BLaER1 treated with 17β-estradiol and CSF1 and Interleukin-3, amounts not matched to agents 10 nM and 100 nM (cell line): ENCODE measurements around the gene ASS1.
A peak's percentile ranks its signal among the peaks of the same experiment; 100 is the strongest.
"Not testable (repeated sequence)": the region's sequence is repeated elsewhere in the genome, so short reads cannot be mapped to it uniquely, and the experiment has no call there.

Experiments used
- H3K27ac ChIP-seq, 11 experiments: shearing (Covaris generic); formaldehyde crosslinking; 2 replicates each; pipeline ENCODE4 v1.8.1; 2022
- H3K27me3 ChIP-seq, 11 experiments: shearing (Covaris generic); formaldehyde crosslinking; 2 replicates each; pipeline ENCODE4 v1.8.1; 2022
- H3K36me3 ChIP-seq, 11 experiments: shearing (Covaris generic); formaldehyde crosslinking; 2 replicates each; pipeline ENCODE4 v1.8.1; 2022
- H3K4me1 ChIP-seq, 10 experiments: shearing (Covaris generic); formaldehyde crosslinking; 2 replicates each; pipeline ENCODE4 v1.8.1; 2022
- H3K4me2 ChIP-seq, 11 experiments: shearing (Covaris generic); formaldehyde crosslinking; 2 replicates each; pipeline ENCODE4 v1.8.1; 2022
- H3K4me3 ChIP-seq, 10 experiments: shearing (Covaris generic); formaldehyde crosslinking; 2 replicates each; pipeline ENCODE4 v1.8.1; 2022
- H3K9ac ChIP-seq, 11 experiments: shearing (Covaris generic); formaldehyde crosslinking; 2 replicates each; pipeline ENCODE4 v1.8.1; 2022
- H3K9me3 ChIP-seq, 11 experiments: shearing (Covaris generic); formaldehyde crosslinking; replicated peaks in 1 of 11; 2 replicates each; pipeline ENCODE4 v1.8.1; 2022
- H4K20me1 ChIP-seq, 11 experiments: shearing (Covaris generic); formaldehyde crosslinking; 2 replicates each; pipeline ENCODE4 v1.8.1; 2022
- Cebpa-rat ChIP-seq, 11 experiments: shearing (Covaris generic); IDR thresholded peaks; 2 replicates each; pipeline ENCODE4 v1.8.1; 2022

Gene ASS1

DNA sequence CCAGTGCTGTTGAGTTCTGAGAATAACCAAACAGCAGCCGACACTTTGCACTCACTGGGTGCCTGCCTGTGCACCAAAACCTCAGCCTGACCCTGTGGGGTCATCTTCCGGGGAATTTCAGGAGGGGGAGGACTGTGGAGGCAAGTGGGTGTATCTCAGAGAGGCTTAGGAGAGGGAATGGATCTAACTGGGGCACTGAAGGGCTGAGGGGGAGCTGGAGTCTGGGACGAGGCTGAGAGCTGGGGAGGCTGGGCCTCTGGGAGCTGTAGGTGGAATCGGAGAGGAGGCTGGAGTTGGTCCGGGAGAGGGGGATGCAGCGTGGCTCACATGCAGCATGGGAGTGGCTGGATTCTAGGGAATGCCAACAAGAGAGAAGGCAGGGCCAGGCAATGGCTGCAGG lies 14.9 kb upstream of the ASS1 start:
- Histone ChIP-seq H3K27me3 (peaks cover 0 to 22% (median 9%) of the 10 kb centered on the region in 11 experiments; a peak in 12 of 22 replicates), H3K4me2 (no peak overlapping the region)

DNA sequence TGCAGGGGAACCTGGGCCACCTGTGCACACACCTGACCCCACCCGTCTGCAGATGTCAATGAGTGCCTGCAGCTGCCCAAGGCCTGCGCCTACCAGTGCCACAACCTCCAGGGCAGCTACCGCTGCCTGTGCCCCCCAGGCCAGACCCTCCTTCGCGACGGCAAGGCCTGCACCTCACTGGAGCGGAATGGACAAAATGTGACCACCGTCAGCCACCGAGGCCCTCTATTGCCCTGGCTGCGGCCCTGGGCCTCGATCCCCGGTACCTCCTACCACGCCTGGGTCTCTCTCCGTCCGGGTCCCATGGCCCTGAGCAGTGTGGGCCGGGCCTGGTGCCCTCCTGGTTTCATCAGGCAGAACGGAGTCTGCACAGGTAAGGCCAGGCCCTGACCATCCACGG lies 14.5 kb upstream of the ASS1 start:
- no peak overlapping the region for H3K4me2 ChIP-seq
- TF ChIP-seq Cebpa-rat (IDR thresholded peaks at IDR 0.05): no peak
- H3K4me3 ChIP-seq: no peak overlapping the region
- H4K20me1 ChIP-seq: no peaks in the 10 kb centered on the region
- no peaks in the 10 kb centered on the region for H3K36me3 ChIP-seq
- no peak overlapping the region for H3K9ac ChIP-seq
- peaks cover 29 to 51% (median 39%) of the 10 kb centered on the region in 10 experiments for H3K4me1 ChIP-seq
- no peak overlapping the region for H3K27ac ChIP-seq
- peaks cover 11 to 22% (median 18%) of the 10 kb centered on the region in 11 experiments; a peak in 21 of 22 replicates for H3K9me3 ChIP-seq
- H3K27me3 ChIP-seq: peaks cover 0 to 22% (median 9%) of the 10 kb centered on the region in 11 experiments; a peak in 12 of 22 replicates

More for the DNA sequence above, 14.9 kb upstream of the ASS1 start:
- H3K9me3 ChIP-seq: peaks cover 11 to 22% (median 18%) of the 10 kb centered on the region in 11 experiments; a peak in 21 of 22 replicates
- H3K4me1 ChIP-seq: peaks cover 33 to 51% (median 41%) of the 10 kb centered on the region in 10 experiments
- no peak overlapping the region for H3K4me3 ChIP-seq
- H3K27ac ChIP-seq: no peak overlapping the region
- H4K20me1 ChIP-seq: no peaks in the 10 kb centered on the region
- H3K9ac ChIP-seq: no peak overlapping the region
- no peaks in the 10 kb centered on the region for H3K36me3 ChIP-seq
- TF ChIP-seq Cebpa-rat (IDR thresholded peaks at IDR 0.05): no peak

DNA sequence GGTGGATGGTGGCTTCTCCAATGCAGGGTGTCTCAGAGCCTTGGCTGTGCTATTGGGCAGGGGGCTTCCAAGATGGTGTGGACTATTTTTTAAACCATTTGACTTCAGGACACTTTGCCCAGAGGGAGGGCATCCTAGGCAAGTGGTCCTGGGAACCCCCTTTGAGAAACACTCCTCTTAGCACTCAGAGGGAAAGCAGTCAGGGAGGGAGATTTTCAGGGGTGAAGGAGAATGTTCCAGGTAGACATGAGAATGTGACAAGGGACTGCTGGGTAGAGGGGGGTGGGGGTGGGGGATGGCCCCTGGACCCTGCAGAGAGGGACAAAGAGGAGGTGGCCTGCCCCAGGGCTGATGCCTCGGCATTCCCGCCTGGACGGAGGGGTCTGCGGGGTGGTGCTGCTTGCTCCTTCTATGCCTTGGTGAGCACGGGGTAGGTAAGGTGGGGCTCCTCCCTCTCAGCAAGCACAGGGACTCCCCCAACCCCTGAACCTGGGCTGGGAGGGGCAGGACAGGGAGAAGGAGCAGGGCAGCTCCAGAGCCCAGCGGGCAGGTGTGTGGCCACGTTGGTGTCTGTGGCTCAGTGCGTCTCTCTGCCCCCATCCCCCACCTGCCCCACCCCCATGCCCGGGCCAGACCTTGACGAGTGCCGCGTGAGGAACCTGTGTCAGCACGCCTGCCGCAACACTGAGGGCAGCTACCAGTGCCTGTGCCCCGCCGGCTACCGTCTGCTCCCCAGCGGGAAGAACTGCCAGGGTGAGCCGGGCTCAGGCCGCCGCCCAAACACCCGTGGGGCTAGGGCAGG lies 13.8 kb upstream of the ASS1 start:
- H3K27me3 ChIP-seq: peaks cover 0 to 22% (median 9%) of the 10 kb centered on the region in 11 experiments; a peak in 12 of 22 replicates
- no peaks in the 10 kb centered on the region for H4K20me1 ChIP-seq
- no peak overlapping the region for H3K27ac ChIP-seq
- no peak overlapping the region for H3K9ac ChIP-seq
- no peaks in the 10 kb centered on the region for H3K36me3 ChIP-seq
- peaks cover 22 to 44% (median 34%) of the 10 kb centered on the region in 10 experiments for H3K4me1 ChIP-seq
- H3K9me3 ChIP-seq: peaks cover 11 to 22% (median 18%) of the 10 kb centered on the region in 11 experiments; a peak in 21 of 22 replicates
- no peak overlapping the region for H3K4me3 ChIP-seq
- no peak for TF ChIP-seq Cebpa-rat (IDR thresholded peaks at IDR 0.05)
- peak overlapping the region in 5 of 11 experiments; percentile 53 to 73 (median 58); a peak in 7 of 22 replicates for H3K4me2 ChIP-seq

DNA sequence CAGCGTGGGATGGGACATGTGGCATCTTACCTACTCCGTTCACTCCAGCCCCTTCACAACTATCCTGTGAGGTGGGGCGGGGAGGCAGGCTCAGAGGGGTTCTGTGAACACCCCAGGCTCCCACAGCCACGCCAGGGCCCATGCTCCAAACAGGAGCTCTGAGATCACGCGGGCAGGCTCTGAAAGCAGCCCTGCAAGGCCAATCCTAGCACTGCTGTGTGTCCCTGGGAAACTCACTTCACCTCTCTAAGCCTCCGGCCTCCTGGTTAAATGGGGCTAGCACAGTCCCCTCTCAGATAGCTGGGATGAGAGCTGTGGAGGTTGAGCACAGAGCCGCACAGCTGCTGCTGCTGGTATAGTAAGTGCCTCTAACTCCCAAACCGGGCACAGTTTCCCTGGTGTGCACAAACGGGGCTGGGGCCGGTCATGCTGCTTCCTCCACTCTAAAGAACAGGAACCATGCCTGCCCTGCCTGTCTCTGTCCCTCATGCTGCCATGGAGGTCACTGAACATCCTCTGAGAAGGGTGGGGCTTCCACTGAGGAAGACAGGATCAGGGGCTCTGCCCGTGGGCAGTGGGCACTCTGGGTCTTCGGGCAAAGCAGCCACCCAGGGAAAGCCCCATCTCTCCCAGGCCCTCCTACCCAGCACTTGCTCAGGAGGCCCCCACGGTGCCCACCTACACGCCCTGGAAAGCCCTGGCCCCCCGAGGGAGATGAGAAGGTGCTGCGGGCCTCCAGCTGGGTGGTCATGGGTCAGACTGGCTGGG lies 13.0 kb upstream of the ASS1 start:
- Histone ChIP-seq H3K4me1 (peaks cover 14 to 36% (median 27%) of the 10 kb centered on the region in 10 experiments), H3K4me3 (no peak overlapping the region), H3K9ac (no peak overlapping the region), H3K4me2 (peak overlapping the region in 9 of 11 experiments; percentile 15 to 73 (median 53); a peak in 14 of 22 replicates), H3K36me3 (no peaks in the 10 kb centered on the region), H3K9me3 (peaks cover 11 to 22% (median 18%) of the 10 kb centered on the region in 11 experiments; a peak in 21 of 22 replicates), H3K27ac (peak overlapping the region in 1 of 11 experiments; percentile 27; a peak in 1 of 22 replicates), H4K20me1 (no peaks in the 10 kb centered on the region; a peak in 1 of 22 replicates), H3K27me3 (peaks cover 0 to 22% (median 9%) of the 10 kb centered on the region in 11 experiments; a peak in 12 of 22 replicates)
- no peak for TF ChIP-seq Cebpa-rat (IDR thresholded peaks at IDR 0.05)

DNA sequence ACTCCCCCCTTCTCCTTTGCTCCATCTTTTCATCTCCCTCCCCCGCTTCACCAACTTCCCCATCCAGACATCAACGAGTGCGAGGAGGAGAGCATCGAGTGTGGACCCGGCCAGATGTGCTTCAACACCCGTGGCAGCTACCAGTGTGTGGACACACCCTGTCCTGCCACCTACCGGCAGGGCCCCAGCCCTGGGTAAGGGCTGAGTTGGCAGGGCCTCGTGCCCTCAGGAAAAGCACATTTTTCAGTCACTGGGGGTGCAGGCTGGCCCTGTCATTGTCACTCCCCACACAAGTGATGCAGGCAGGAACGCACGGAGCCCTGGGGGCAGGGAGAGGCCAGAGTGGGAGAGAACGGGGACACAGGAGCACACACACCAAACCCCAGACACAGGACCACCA lies 12.4 kb upstream of the ASS1 start:
- Histone ChIP-seq H3K36me3 (no peaks in the 10 kb centered on the region), H3K4me1 (peaks cover 8 to 30% (median 21%) of the 10 kb centered on the region in 10 experiments), H3K27ac (peak overlapping the region in 1 of 11 experiments; percentile 27; a peak in 1 of 22 replicates), H3K9me3 (peaks cover 11 to 22% (median 18%) of the 10 kb centered on the region in 11 experiments; a peak in 21 of 22 replicates), H4K20me1 (no peaks in the 10 kb centered on the region; a peak in 1 of 22 replicates), H3K27me3 (peaks cover 0 to 22% (median 9%) of the 10 kb centered on the region in 11 experiments; a peak in 12 of 22 replicates), H3K9ac (no peak overlapping the region), H3K4me3 (no peak overlapping the region), H3K4me2 (peak overlapping the region in 9 of 11 experiments; percentile 15 to 73 (median 53); a peak in 14 of 22 replicates)
- no peak for TF ChIP-seq Cebpa-rat (IDR thresholded peaks at IDR 0.05)

DNA sequence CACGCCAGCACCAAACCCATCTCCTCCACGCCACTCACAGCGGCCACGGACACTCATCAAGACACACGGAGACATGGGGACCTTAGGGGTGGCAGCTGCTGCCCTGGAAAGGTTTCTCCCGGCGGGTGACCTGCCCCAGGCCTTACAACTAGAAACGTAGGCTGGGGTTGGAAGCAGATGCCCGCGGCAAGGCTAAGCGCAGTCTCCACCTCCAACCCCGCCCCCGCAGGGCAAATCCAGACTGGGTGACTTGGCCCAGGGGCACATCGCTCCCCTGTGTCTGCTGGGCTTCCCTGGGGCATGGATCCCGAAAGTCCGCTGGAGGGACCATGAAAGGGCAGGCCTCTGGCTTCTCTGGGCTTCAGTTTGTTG lies 12.0 kb upstream of the ASS1 start:
- no peak overlapping the region for H3K9ac ChIP-seq
- H4K20me1 ChIP-seq: no peaks in the 10 kb centered on the region; a peak in 1 of 22 replicates
- H3K4me2 ChIP-seq: peak overlapping the region in 5 of 11 experiments; percentile 23 to 73 (median 57); a peak in 8 of 22 replicates
- peaks cover 4 to 25% (median 17%) of the 10 kb centered on the region in 10 experiments; a peak in 19 of 20 replicates for H3K4me1 ChIP-seq
- H3K27me3 ChIP-seq: peaks cover 0 to 22% (median 9%) of the 10 kb centered on the region in 11 experiments; a peak in 12 of 22 replicates
- H3K36me3 ChIP-seq: no peaks in the 10 kb centered on the region
- no peak for TF ChIP-seq Cebpa-rat (IDR thresholded peaks at IDR 0.05)
- no peak overlapping the region for H3K4me3 ChIP-seq
- peaks cover 11 to 22% (median 18%) of the 10 kb centered on the region in 11 experiments; a peak in 21 of 22 replicates for H3K9me3 ChIP-seq
- no peak overlapping the region for H3K27ac ChIP-seq

DNA sequence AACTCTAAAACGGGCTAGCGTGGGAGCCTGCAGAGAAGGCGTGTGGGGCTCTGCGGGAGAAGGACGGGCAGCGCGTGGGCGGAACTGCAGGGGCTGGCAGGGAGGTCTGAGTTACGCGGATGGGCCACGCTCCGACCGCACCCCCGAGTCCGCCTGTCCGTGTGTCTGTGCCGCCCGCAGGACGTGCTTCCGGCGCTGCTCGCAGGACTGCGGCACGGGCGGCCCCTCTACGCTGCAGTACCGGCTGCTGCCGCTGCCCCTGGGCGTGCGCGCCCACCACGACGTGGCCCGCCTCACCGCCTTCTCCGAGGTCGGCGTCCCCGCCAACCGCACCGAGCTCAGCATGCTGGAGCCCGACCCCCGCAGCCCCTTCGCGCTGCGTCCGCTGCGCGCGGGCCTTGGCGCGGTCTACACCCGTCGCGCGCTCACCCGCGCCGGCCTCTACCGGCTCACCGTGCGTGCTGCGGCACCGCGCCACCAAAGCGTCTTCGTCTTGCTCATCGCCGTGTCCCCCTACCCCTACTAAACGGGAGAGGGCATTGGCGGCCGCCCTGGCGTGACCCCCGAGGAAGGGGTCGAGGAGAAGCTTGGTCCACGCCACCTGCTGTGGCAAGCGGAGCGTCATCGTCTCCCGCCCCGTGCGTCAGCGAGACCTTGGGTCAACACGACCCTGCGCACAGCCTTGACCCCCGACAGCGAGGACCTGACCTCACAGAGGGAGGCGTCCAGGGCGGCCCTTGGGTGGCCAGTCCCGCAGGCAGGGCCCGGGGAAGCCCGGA lies 11.4 kb upstream of the ASS1 start:
- H3K9me3 ChIP-seq: peaks cover 11 to 22% (median 18%) of the 10 kb centered on the region in 11 experiments; a peak in 21 of 22 replicates
- peaks cover 0 to 22% (median 9%) of the 10 kb centered on the region in 11 experiments; a peak in 12 of 22 replicates for H3K27me3 ChIP-seq
- no peaks in the 10 kb centered on the region; a peak in 1 of 22 replicates for H4K20me1 ChIP-seq
- H3K36me3 ChIP-seq: no peaks in the 10 kb centered on the region
- TF ChIP-seq Cebpa-rat (IDR thresholded peaks at IDR 0.05): no peak
- H3K27ac ChIP-seq: no peak overlapping the region
- no peak overlapping the region for H3K9ac ChIP-seq
- no peak overlapping the region for H3K4me3 ChIP-seq
- H3K4me1 ChIP-seq: peaks cover 0 to 21% (median 15%) of the 10 kb centered on the region in 10 experiments; a peak in 15 of 20 replicates
- no peak overlapping the region for H3K4me2 ChIP-seq

DNA sequence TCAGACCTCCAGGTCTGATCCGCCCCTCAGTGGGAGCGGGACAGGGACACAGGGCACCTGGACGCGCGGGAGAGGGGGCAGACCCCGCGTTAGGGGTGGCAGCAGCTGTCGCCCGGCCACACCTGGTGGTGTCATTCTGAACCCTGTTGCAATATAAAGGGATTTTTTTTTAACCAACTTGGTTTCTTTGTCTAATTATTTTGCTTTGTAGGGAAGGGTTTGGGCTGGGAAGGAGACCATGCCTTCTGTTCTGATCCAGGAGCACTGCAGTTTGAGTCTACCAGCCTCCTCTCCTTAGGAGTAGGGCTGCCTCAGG lies 10.9 kb upstream of the ASS1 start:
- no peaks in the 10 kb centered on the region for H3K36me3 ChIP-seq
- H4K20me1 ChIP-seq: no peaks in the 10 kb centered on the region; a peak in 1 of 22 replicates
- peaks cover 11 to 22% (median 18%) of the 10 kb centered on the region in 11 experiments; a peak in 21 of 22 replicates for H3K9me3 ChIP-seq
- no peak for TF ChIP-seq Cebpa-rat (IDR thresholded peaks at IDR 0.05)
- H3K27me3 ChIP-seq: peaks cover 0 to 22% (median 9%) of the 10 kb centered on the region in 11 experiments; a peak in 12 of 22 replicates
- no peak overlapping the region for H3K4me2 ChIP-seq
- peaks cover 0 to 21% (median 15%) of the 10 kb centered on the region in 10 experiments; a peak in 15 of 20 replicates for H3K4me1 ChIP-seq
- no peak overlapping the region for H3K27ac ChIP-seq
- H3K9ac ChIP-seq: no peak overlapping the region
- no peak overlapping the region for H3K4me3 ChIP-seq

DNA sequence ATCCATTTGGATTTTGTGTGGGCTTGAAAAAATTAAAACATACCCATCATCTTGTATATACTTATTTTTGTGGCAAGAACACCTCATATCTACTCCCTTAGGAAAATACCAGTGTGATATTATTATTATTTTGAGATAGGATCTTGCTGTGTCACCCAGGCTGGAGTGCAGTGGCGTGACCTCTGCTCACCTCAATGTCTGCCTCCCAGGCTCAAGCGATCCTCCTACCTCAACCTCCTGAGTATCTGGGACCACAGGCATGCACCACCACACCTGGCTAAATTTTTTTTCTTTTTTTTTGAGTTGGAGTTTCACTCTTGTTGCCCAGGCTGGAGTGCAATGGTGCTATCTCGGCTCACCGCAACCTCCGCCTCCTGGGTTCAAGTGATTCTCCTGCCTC lies 10.1 kb upstream of the ASS1 start:
- not testable (repeated sequence) for H3K4me2 ChIP-seq, H3K27ac ChIP-seq, H4K20me1 ChIP-seq, H3K4me3 ChIP-seq, H3K36me3 ChIP-seq, H3K9ac ChIP-seq
- H3K9me3 ChIP-seq: peaks cover 11 to 15% (median 14%) of the 10 kb centered on the region in 11 experiments; a peak in 21 of 22 replicates
- H3K27me3 ChIP-seq: peaks cover 0 to 22% (median 9%) of the 10 kb centered on the region in 11 experiments; a peak in 12 of 22 replicates
- H3K4me1 ChIP-seq: peaks cover 0 to 21% (median 15%) of the 10 kb centered on the region in 10 experiments; a peak in 15 of 20 replicates
